Embryonic facial prominence (tissue), 1 donor: ENCODE measurements around the gene TMEM117.
"Not testable (repeated sequence)": the region's sequence is repeated elsewhere in the genome, so short reads cannot be mapped to it uniquely, and the experiment has no call there.

Experiments
- DNase-seq: peaks from one replicate; pipeline ENCODE4 v3.0.0-alpha.2; 2016; ENCODE audit errors: extremely low spot score

Gene TMEM117

DNA sequence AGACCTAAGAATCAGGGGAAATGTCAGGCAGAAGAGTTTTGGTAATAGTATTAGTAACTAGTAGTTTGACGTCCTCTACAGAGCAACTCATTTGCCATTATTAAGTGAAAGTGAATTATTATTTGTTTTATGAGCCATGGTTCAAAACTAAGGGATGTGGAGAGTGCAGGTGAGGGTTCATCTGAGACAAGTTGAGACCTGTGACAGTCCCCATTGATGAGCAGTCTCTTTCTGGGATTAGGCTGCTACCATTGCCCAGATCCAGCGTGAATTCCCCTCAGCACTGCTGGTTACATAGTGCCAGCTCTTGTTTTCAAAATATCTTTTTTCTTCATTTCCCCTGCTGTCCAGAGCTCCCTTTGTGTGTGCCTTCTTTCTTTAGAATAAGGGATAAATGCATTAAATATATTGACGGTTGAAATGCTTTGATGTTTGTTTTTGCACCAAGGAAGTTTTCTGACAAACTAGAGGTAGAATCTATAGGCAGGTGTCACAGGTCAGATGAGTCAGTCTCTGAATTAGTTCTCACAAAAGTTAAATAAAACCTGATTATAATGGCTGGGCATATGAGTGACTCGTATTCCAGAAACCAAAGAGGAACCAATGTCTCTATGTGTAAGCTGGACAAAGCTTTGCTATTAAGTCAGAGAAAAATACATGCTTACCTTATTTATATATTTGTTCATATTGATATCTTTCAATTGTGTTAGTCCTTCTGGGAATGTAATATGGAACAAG, 381.4 kb downstream of the TMEM117 start:
- DNase-seq, result no peak

DNA sequence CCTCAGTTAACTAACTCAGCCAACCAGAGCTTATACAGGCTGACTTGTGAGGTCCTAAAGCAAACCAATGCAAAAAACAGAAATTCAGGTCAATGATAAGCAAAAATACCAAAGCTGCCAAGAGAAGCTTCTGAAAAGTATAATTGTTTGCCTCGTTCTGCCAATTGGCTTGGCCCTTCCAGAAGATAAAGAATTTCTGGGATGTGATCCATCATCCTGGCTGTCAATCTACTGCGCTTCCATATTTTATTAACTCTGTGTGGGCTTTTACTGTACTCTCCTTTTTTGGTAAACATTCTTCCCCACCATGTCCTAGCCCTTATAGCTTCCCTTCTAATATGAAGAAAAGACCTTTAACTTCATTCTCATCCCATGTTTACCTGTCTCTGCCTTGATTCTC, 387.9 kb downstream of the TMEM117 start:
- DNase-seq, result no peak

DNA sequence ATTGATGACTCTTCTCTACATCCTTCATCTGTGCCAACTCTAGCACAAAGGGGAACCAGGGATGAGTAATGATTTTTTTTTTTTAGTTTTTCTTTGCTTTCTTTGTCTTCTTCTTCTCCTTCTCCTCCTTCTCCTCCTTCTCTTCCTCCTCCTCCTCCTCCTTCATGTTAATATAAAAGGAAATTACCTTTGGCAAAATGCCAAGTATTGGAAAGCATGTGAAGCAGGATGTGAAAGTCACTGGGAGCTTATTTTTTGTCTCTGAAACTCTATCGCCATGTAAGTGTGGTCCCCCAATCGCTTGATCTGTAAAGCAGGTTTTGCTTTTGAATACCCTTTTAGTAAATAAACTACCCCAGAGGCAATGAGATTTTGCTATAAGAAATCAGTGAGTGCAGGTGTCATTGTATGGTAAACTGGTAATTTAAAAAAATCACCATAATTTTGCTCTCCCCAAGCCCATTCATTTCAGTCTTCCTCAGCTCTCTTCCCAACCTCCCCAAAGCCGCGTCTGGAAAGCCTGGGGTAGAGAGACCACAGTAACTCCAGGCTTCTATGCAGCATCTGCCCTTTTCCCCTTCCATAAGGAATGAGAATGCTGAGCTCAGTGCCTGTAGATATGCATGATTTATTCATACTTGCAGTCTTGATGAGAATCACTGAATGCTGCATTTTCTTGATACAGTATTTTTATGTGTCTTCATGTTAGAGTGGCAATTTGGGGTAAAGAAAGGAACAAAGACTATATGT, 388.7 kb downstream of the TMEM117 start:
- no peak for DNase-seq

DNA sequence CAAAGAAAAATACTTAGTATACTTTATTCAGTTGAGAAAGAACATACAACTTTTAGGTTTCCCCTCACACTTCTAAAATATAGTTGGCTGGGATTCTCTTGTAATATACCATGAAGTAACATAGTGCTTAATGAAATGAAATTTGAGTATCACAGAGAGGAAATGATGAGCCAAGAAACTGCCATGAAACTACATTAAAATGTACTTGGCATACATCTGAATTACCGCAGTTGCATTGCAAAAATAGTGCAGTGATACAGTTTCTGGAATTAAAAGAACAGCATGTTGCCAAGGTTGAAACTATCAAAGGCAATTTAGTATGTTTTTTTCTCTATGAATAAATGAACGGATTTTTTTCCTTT, 389.2 kb downstream of the TMEM117 start:
- peak; percentile 45 for DNase-seq

DNA sequence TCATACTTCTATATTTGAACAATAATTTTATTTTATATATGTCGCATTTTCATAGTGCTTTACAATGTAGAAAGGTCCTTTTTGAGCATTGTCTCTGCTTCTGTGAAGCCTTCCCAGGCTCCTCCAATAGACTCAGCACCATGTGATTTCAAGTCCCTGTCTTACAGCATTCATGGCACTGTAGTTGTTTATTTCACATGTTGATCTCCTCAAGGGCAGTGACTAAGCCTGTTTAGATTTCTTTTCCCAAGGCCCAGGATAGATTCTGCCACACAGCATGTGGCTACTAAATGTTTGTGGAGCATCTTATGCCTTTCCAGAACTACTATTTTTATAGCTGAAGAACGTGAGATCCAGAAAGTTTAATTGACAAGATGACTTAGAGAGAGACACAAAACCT, 391.7 kb downstream of the TMEM117 start:
- no peak for DNase-seq

DNA sequence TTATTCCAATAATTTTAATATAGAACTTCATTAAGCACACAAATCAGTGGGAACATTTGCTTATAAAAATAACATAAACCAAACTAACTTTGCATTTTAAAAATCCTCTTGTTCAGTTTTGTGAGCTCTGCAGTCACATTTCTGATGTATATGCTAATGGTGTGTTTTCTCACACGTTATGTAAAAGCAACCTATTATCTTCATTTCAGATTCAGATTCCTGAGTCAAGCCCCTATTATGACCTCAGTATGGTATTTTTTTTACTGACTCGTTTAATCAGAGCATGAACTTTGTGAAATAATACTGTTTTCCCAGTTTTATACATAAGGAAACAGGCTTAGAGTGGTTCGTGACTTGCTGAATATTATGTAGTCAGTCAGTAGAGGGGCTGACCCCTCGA, 394.0 kb downstream of the TMEM117 start:
- no peak for DNase-seq

DNA sequence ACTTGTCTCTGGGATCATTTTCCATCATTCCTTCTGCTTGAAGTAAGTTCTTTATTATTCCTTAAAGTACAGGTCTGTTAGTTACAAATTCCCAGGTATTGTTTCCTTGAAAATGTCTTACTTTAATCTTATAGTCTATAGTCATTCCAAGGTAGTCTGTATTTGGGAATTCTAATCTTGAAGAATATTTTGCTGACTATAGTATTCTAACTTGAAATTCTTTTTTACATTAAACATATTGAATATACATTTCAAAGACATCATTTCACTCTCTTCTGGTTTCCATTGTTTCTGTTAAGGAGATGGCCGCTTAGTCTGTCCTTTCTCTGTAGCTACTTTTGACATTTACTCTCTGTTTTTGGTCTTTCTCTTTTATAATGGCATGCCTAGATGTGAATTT, 399.8 kb downstream of the TMEM117 start:
- no peak for DNase-seq

DNA sequence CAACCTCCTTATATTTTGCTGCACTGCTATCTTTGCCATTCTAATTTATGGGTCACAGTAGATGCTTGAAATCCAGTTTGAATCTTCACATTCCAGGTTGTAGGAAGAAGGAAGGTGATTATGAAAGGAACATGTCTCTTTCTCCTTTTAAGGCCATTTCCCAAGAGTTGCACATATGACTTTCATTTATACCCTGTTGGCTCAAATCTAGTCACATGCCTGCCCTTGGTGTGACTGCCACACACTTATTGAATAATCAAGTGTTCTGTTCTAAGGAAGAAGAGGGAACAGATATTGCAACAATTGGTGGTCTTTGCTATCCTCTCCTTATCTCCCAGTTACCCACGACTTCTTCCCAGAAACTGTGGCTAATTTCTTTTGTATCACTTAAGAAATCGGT, 404.3 kb downstream of the TMEM117 start:
- no peak for DNase-seq

DNA sequence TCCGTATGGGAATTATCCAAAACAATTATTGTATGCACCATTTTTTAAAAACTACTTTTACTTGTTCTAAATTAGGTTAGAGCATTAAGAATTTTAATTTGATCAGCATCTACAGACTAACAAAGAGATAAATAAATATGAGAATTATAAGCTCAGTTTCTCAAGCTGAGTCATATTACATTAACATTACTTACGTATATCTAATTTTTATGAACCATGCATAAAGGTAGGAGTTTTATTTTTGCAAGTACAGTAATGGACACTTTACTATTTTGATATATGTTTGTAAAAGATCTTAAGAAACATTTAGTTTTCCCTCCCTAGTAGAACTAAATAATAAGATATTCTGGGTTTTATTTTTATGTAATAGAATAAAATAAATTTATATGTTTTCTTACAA, 410.1 kb downstream of the TMEM117 start:
- DNase-seq, result no peak

DNA sequence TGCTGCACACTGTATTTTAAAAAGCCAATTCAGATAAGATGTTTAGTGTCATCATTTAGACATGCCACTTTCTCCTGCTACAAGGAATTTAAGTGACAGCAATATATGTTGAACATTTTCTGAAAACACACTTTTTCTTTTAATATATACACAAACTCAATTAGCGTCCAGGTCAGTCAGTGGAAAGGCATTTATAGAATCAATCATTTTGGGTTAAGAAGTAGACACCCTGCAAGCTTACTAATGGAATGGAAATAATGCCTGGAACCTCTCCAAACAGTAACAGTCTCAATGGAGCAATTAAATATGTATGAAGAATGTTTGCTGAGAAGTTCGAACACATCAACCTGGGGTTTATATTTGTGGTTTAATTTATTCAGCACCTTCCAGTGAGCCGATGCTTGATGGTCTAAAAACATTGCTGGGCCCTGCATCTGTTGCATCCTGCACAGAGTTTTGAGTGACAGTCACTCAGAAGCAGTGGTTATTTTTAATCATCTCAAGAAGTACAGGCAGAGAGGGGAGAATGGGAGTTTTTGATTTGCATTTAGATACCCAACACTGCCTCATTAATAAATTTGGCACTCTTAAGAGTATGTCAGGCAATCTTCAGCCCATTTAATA, 410.7 kb downstream of the TMEM117 start:
- DNase-seq, result no peak

DNA sequence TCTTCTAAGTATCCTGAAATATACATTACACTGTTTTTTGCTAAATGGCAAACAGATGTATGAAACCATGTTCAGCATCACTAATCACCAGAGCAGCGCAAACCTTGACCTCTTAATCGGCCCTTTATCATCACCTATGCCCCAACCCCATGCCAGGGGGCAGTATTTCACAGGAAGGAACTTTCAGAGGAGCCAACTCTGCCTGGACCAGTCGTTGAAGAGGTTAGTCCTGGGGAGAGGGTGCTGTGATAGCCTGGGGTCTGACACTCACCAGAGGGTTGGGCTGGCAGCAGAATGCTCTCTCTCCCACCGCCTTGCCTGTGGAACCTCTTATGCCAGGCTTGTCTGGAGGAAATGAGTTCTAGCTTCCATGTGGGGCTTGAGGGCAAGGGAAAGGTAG, 411.7 kb downstream of the TMEM117 start:
- DNase-seq, result no peak

DNA sequence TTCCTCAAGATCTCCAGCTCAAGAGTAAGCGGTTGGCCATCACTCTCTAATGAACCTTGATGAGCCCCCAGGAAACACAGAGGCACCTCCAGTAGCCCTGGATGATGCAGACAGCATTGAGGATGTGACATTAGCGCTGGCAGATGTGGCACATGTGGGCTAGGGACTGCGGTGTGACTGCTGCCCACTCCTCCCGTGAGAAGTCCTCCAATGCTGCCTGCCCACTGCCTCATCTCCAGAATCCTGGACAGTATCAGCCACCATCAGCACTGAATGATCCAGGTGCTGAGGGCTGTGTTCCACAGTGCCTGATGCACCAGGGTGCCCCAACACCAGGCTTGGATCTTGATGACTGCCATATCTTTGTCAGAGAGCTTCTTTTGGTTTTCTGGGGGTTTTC, 412.6 kb downstream of the TMEM117 start:
- no peak for DNase-seq

DNA sequence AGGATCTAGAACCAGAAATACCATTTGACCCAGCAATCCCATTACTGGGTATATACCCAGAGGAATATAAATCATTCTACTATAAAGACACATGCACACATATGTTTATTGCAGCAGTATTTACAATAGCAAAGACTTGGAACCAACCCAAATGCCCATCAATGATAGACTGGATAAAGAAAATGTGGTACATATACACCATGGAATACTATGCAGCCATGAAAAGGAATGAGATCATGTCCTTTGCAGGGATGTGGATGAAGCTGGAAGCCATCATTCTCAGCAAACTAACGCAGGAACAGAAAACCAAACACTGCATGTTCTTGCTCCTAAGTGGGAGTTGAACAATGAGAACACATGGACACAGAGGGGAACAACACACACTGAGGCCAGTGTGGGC, 414.6 kb downstream of the TMEM117 start:
- DNase-seq, result not testable (repeated sequence)

DNA sequence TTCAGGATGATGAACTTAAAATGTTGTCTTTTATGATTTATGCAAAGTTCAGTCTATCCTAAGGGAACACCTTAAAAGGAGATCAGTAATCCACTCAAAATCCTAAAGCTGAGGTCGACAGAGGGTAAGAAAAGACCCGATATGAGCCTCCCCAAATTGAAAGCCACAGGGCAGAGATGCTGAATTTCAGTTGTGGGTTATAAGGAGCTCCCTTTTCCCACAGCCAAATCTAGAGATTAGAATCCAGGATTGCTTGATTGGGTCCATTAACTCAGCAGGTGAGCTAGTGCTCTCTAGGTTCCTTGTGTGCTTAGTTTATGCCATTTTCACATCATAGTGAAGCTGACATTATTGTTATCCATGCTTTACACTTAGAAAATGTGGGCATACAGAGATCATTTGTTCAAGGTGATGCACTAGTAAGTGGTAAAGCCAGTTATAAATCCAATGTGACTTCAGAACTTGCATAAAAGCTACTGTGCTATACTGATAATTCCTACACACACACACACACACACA, 417.5 kb downstream of the TMEM117 start:
- no peak for DNase-seq

DNA sequence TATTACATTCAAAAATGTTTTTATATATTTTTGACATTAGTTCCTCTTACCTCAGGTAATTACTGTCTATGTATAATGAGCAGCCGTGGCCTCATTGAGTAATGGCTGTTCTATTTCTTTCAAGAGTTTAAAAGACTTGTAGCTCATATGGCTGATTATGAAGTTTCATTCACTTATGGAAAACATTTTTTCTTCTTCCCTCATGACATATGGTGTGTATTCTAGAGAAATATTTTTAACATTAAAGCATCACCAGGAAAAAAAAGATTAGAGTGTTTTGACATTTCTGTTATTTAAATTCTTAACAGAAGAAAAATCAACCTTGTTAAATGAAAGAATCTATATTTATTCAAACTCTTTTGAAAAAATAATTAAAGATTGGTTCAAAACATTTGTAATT, 422.4 kb downstream of the TMEM117 start:
- no peak for DNase-seq

DNA sequence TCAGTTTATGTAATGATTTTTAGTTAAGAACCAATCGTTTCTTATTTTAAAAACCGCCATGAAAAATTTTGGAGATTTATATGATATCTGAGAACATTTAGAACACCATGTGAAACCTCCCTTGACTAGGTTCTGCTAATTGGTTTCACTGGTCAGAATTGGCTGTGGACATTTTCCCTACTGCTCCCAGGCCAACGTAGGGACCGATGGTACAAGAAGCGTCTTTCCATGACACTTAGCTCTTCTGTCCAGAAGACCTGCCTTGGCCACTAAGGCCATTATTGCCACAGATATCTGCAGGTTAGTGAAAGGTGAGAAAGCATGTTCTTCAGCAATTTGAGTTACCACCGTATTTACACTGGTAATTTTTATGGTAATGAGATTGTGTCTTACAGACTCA, 424.0 kb downstream of the TMEM117 start:
- no peak for DNase-seq

DNA sequence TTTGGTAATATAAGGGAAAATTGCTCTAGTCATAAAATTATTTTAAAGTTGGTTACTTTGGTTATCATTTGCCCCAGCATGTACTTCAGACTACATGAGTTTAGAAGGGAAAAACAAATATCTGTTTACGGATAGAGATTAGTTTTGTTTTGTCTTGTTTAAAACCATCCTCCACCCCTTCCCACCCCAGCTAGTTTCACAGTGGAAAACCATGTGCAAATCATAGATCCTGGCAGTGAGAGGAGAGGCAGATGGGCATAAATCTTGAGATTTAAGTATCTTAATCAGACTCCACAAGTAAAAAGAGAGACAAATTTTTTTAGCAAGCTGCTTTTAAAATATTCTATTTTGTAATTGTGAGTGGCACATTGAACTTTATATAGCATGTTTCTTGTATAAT, 424.7 kb downstream of the TMEM117 start:
- DNase-seq, result no peak

DNA sequence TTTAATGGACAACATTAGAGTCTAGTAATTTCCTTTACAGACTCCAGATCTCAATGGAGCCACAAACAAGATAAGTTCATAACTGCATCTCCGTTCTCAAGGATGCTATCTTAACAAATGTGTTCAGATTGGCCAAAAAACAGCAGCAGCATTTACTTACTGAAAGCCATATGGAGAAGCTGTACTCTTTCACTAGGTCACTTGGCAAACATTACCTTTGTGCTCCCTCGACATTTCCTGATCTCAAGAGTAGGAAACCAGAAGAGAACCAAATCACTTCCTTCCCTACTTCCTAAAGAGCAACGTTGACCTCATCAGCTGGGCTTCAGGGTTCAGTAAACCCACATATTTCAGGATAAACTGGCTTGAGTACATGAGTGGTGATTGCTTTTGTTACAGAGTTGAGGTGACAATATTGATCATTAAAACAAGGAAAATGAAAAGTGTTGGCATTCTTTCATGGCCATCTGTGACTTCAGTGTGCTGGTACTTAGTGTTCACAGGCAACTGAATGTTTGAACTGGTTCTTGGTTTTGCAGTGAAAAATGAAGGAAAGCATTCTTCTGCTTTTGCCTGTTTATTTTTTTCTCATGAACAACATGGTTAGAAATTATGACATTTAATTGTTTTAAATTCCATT, 449.6 kb downstream of the TMEM117 start:
- DNase-seq, result no peak

DNA sequence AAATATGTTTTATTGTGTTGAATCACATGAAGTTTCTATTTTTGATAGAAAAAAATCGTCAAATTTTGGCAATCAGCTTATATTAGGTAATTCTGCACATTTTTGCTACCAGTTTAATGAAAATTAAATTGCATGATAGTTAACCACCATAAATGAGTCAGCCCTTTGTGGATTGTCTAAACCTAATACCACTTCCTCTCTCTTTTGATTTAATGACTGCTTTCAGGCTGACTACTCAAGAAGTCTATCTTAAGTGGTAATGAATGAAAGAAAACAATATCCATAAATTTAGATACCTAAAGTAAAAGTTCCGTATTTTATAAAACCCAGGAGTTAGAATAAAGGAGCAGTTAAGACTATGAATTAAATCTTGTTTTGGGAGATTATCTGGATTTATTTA, 450.5 kb downstream of the TMEM117 start:
- DNase-seq, result no peak

DNA sequence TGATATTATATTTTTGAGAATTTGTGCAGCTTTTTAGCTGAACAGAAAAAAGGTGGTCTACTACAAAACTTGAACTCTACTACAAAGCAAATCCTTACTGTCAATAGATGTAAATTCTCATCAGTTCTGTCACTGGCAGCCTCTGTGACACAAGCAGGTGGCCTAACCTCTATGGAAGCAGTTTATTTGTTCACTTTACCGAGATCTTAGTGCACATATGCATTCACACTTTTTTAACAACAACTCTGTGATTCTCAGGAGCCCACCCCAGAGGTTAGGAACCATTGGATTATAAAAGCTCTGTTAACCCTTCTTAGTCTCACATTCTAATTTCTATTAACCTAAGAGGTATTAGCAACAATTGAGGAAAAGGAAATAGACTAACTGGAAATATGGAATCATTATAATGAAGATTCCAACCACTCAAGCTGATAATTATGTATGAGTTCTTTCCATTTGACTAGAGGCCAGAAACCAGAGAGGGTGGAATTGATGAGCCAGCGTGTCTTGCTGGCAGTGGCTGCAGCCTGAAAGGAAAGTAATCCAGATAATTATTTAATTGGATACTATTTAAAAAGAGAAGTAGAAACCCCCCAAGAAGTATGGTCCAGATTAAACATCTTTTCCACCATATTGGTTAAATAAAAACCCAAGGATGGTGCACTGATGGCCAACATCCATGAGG, 451.1 kb downstream of the TMEM117 start:
- no peak for DNase-seq

DNA sequence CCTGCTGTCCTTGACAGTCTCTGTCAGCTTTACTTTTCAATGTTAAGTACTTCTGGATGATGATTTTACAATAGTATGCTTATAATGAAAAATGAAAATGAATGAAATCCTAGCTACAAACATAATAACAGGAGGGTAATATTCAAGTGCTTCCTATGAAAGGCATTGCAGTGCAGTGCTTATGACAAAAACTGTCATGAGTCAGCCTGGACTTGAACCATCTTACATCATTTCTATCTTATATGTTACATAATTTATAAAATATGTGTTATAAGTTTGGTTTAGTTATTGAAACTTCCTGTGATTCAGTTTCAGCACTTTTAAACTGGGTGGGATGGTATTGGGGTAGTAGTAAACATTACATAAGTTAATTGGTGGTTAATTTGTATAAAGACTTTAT, 451.7 kb downstream of the TMEM117 start:
- DNase-seq, result no peak

DNA sequence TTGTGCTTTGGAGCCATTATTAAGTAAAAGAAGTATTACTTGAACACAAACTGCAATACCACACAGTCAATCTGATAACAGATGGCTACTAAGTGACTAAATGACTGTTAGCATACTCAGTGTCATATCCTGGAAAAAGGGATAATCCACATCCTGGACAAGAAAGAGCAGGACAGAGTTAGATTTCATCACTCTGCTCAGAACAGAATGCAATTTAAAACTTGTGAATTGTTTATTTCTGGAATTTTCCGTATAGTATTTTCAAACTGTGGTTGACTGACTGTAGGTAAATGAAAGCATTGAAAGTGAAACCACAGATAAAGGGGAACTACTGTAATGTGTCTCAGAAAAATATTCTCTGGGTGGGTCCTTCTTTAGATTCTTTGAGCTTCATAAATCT, 458.8 kb downstream of the TMEM117 start:
- DNase-seq, result no peak
